ENCODE results near the gene CLDN3.

GRCh38 chr7:73778801-73779389 lies 8.8 kb upstream of the CLDN3 start:
- TF ChIP-seq POLR2A (IDR thresholded peaks at IDR 0.05): no peak
- no peak for TF ChIP-seq CTCF (IDR thresholded peaks at IDR 0.05)
